Testis (tissue), 3 donors: ENCODE data around the gene MKI67. TPM values are rescaled to one million over a fixed set of nuclear protein-coding genes. Genes with fewer than 3 reads are reported as not detected.
A peak's percentile ranks its signal among the peaks of the same experiment; 100 is the strongest.

Experiments
- DNase-seq: peaks from one replicate; pipeline ENCODE4 v3.0.0-alpha.2; 2019
- H3K27ac ChIP-seq, 2 donors: fragments of 200-600 bp; sonication (generic); one replicate each; pipeline ENCODE4 v1.5.1; 2019
- H3K27me3 ChIP-seq: fragments of 200-600 bp; sonication (generic); one replicate; pipeline ENCODE4 v1.5.1; 2019
- H3K36me3 ChIP-seq: fragments of 200-600 bp; sonication (generic); one replicate; pipeline ENCODE4 v1.5.1; 2017; ENCODE audit warnings: low read depth; ENCODE audit errors: missing control alignments
- H3K4me1 ChIP-seq: fragments of 200-600 bp; sonication (generic); one replicate; pipeline ENCODE4 v1.5.1; 2019
- H3K4me3 ChIP-seq, 2 donors: fragments of 200-600 bp; sonication (generic); one replicate each; pipeline ENCODE4 v1.5.1; 2017 to 2019
- H3K9me3 ChIP-seq: fragments of 200-600 bp; sonication (generic); one replicate; pipeline ENCODE4 v1.5.1; 2017
- POLR2A ChIP-seq: fragments of 450-650 bp; IDR thresholded peaks from one replicate; pipeline ENCODE4 v1.6.1; 2017; ENCODE audit warnings: antibody characterized with exemption, mild to moderate bottlenecking, moderate library complexity
- WGBS, 2 donors: methylation state at CpG; one replicate each; pipeline ENCODE4 v1.1.5; 2018; 5-methylcytosine and 5-hydroxymethylcytosine counted together
- intact Hi-C: fragments of 100-400 bp; cut with DNase I; formaldehyde crosslinking; loops from one replicate; pipeline ENCODE4 v1.15.1; 2023; ENCODE audit warnings: low total_unique reads
- polyA plus RNA-seq: library from polyadenylated mRNA; stranded (reverse); fragments of 350-450 nt; fragmentation: Illumina TruSeq; extraction: RNeasy Lipid Tissue Mini Kit (QIAGEN cat#74804); gene quantifications from one replicate; pipeline ENCODE4 v1.2.3, GENCODE V29; 2014; ENCODE audit warnings: low read depth, low replicate concordance; ENCODE audit not compliant: insufficient read depth
- total RNA-seq, 2 donors: library from RNA; depleted of rRNA; stranded (reverse); fragments of >200 nt; gene quantifications; one replicate each; pipeline ENCODE4 v1.2.3, GENCODE V29; 2016
- TF ChIP-seq, protein P1 (sequence below), 3 experiments: fragments of 450-650 bp in 2 of 3; fragments of 200-600 bp in 1 of 3; sonication (generic) in 1 of 3; IDR thresholded peaks; one replicate each; pipeline ENCODE4 v1.5.1; 2016 to 2019; ENCODE audit warnings: antibody characterized with exemption in 3 of 3, mild to moderate bottlenecking in 2 of 3, moderate library complexity in 1 of 3

MKI67 gene
- total and polyA plus RNA-seq, 3 donors from 2014 or later = 4.0 to 7.2 (median 4.5) TPM

DNA sequence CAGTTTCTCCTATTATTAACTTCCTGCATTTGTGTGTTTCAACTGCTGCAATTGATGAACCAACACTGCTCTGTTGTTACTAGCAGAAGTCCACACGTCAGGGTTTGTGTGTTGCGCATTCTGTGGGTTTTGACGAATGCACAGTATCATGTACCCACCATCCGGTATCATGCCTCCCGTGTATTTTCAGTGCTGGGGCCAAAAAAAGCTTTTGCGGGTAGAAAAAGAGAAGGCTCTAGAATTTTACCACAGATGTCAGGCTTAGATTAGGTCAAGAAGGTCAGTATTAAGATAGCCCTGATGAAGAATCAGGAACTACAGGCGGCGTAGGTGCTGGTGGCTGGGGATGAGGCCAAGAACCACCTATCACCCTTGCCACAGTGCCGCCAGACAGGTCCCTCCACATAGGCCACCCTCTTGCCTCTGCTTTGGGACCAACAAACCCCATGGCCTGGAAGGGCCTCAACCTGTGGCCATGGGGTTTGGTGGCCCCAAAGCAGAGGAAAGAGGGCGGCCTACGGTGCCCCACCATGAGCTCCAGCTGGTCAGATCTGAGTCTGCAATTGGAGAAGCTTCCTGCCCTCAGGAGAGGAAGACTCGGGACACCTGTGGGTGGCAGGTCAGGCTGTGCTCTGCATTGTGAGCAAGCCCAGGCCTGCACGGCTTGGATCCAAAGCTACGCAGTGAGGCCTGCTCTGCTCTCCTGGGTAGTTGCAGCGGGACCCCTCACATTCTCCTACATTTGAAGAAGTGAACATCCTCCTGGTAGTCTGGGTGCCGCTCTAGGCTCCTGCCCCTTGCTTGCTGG lies 71.9 kb downstream of the MKI67 start:
- H3K4me3 ChIP-seq = no peak overlapping the region
- intact Hi-C loops = no loop called here
- H3K4me1 ChIP-seq = no peaks in the 10 kb centered on the region
- DNase-seq = peak; percentile 42
- no peaks in the 10 kb centered on the region for H3K9me3 ChIP-seq
- TF ChIP-seq, protein P1, sequence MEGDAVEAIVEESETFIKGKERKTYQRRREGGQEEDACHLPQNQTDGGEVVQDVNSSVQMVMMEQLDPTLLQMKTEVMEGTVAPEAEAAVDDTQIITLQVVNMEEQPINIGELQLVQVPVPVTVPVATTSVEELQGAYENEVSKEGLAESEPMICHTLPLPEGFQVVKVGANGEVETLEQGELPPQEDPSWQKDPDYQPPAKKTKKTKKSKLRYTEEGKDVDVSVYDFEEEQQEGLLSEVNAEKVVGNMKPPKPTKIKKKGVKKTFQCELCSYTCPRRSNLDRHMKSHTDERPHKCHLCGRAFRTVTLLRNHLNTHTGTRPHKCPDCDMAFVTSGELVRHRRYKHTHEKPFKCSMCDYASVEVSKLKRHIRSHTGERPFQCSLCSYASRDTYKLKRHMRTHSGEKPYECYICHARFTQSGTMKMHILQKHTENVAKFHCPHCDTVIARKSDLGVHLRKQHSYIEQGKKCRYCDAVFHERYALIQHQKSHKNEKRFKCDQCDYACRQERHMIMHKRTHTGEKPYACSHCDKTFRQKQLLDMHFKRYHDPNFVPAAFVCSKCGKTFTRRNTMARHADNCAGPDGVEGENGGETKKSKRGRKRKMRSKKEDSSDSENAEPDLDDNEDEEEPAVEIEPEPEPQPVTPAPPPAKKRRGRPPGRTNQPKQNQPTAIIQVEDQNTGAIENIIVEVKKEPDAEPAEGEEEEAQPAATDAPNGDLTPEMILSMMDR (IDR thresholded peaks at IDR 0.05) = no peak
- no peak for TF ChIP-seq POLR2A
- no peaks in the 10 kb centered on the region for H3K27me3 ChIP-seq
- no peaks in the 10 kb centered on the region for H3K36me3 ChIP-seq
- WGBS, 2 donors = 94% methylated on average over 9 to 16 of the region's 16 CpGs
- no peak overlapping the region for H3K27ac ChIP-seq

- DNase-seq = no peak
- Histone ChIP-seq H3K36me3 (no peaks in the 10 kb centered on the region), H3K27ac (no peak overlapping the region), H3K4me3 (no peak overlapping the region), H3K9me3 (no peaks in the 10 kb centered on the region), H3K4me1 (peaks cover 4% of the 10 kb centered on the region), H3K27me3 (no peaks in the 10 kb centered on the region)
- TF ChIP-seq, protein P1 (IDR thresholded peaks at IDR 0.05) = no peak
- 92 to 97% methylated on average over 7 of the region's 7 CpGs for WGBS, 2 donors
- intact Hi-C loops = no loop called here
These were observed 72.9 kb downstream of the MKI67 start for GRCh38 chr10:128053356-128053755.

DNA sequence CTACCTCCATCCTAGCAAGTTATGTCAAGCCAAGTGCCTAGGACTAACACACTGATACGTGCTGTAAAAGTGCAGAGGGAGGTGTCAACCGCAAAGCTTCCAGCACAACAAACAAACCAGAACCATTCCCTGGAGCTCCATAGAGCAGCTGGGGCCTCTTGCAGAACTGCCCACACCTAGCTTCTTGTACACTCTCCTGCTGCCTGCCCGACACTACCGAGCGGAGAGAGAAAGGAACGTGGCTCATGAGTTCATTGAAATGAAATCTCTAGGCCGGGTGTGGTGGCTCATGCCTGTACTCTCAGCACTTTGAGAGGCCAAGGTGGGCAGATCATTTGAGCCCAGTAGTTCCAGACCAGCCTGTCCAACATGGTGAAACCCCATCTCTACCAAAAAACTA lies 73.5 kb downstream of the MKI67 start:
- intact Hi-C loops = no loop called here
- H3K36me3 ChIP-seq = no peaks in the 10 kb centered on the region
- no peaks in the 10 kb centered on the region for H3K9me3 ChIP-seq
- DNase-seq = no peak
- H3K4me3 ChIP-seq = no peak overlapping the region
- no peak overlapping the region for H3K27ac ChIP-seq
- H3K4me1 ChIP-seq = peaks cover 6% of the 10 kb centered on the region
- H3K27me3 ChIP-seq = no peaks in the 10 kb centered on the region
- TF ChIP-seq POLR2A = no peak
- 90 to 98% methylated on average over 7 of the region's 7 CpGs for WGBS, 2 donors

GRCh38 chr10:128051548-128051947 lies 74.7 kb downstream of the MKI67 start:
- no peak for DNase-seq
- H3K4me3 ChIP-seq = no peak overlapping the region
- intact Hi-C loops = no loop called here
- no peak overlapping the region for H3K27ac ChIP-seq
- H3K4me1 ChIP-seq = peaks cover 6% of the 10 kb centered on the region
- no peaks in the 10 kb centered on the region for H3K27me3 ChIP-seq
- TF ChIP-seq, protein P1 (IDR thresholded peaks at IDR 0.05) = no peak
- TF ChIP-seq POLR2A = no peak
- H3K36me3 ChIP-seq = no peaks in the 10 kb centered on the region
- WGBS, 2 donors = 83 to 91% methylated on average over 5 of the region's 5 CpGs
- no peaks in the 10 kb centered on the region for H3K9me3 ChIP-seq

DNA sequence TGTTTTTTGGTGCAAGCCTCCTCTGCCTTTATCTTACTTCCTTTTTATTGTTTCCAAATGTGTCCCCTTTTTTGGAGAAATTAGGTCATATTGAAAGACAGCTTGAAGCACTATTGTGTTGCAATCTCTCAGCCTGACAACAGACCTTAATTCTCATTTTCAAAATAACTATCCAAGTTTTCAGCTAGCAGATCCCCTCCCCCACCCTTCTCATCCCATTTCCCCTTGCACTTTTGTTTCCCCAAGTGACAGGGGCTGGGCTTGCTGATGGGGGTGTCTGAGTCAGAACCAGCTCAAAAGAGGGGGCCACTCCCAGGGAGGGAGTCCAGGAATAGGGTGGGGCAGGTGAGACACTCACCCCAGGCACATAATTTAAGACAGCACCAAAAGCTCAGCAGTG lies 75.3 kb downstream of the MKI67 start:
- Histone ChIP-seq H3K4me1 (peaks cover 6% of the 10 kb centered on the region), H3K4me3 (no peak overlapping the region), H3K36me3 (no peaks in the 10 kb centered on the region), H3K27me3 (no peaks in the 10 kb centered on the region), H3K27ac (no peak overlapping the region), H3K9me3 (no peaks in the 10 kb centered on the region)
- TF ChIP-seq, protein P1 (IDR thresholded peaks at IDR 0.05) = no peak
- no peak for TF ChIP-seq POLR2A
- DNase-seq = no peak
- intact Hi-C loops = no loop called here
